C4-2B (cell line): ENCODE data around the gene SNX5.

Source experiments
- CTCF ChIP-seq: fragments of 450-650 bp; conservative IDR thresholded peaks from 2 replicates; pipeline ENCODE4 v1.5.1; 2017; ENCODE audit warnings: mild to moderate bottlenecking
- ZFX ChIP-seq: fragments of 450-650 bp; IDR thresholded peaks from 2 replicates; pipeline ENCODE4 v1.6.1; 2017

GRCh38 chr20:17995967-17996819 is 27.6 kb upstream of the SNX5 start:
- TF ChIP-seq CTCF: peak; percentile 97
- no peak for TF ChIP-seq ZFX
